ENCODE results near the gene AOX1.
A peak's percentile ranks its signal among the peaks of the same experiment; 100 is the strongest.
"Not testable (repeated sequence)": the region's sequence is repeated elsewhere in the genome, so short reads cannot be mapped to it uniquely, and the experiment has no call there.

AOX1 gene

GRCh38 chr2:200705305-200706041 is 119.7 kb downstream of the AOX1 start:
- no peak overlapping the region for H3K4me3 ChIP-seq (ENCODE audit: low read depth, low read length)
- TF ChIP-seq, protein P1, sequence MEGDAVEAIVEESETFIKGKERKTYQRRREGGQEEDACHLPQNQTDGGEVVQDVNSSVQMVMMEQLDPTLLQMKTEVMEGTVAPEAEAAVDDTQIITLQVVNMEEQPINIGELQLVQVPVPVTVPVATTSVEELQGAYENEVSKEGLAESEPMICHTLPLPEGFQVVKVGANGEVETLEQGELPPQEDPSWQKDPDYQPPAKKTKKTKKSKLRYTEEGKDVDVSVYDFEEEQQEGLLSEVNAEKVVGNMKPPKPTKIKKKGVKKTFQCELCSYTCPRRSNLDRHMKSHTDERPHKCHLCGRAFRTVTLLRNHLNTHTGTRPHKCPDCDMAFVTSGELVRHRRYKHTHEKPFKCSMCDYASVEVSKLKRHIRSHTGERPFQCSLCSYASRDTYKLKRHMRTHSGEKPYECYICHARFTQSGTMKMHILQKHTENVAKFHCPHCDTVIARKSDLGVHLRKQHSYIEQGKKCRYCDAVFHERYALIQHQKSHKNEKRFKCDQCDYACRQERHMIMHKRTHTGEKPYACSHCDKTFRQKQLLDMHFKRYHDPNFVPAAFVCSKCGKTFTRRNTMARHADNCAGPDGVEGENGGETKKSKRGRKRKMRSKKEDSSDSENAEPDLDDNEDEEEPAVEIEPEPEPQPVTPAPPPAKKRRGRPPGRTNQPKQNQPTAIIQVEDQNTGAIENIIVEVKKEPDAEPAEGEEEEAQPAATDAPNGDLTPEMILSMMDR (IDR thresholded peaks at IDR 0.05; ENCODE audit: insufficient read depth, low read length, missing control alignments), result peak; percentile 41
- POLR2A ChIA-PET, result no interaction called here
- no peak for DNase-seq (ENCODE audit: low read depth, low spot score)
- CTCF ChIA-PET, result interaction anchor here (0.8 to 16.4 kb wide), 34 partner anchors 7 to 736 kb away, joined by 3 to 323 read pairs (median 6); partner anchors contain the start of genes AOX1 and KCTD18

DNA sequence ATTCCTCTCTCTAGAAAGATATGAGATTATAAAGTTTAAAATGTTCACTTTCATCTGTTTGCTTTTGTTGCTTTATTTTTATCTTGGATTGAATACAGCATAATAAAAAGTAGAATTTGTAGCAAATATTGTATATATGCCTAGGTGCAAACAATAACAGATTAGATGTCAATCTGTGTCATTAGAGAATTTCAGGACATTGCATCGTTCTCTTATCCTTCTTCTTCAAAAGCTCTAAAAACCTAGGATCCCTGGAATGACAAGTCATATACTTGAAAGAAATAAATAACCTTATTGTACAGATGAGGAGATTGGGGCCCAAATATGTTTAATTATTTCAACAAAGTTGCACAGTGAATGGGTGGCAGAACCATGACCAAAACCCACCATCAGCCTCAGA is 123.1 kb downstream of the AOX1 start:
- CTCF ChIA-PET, result interaction anchor here (4.1 to 16.4 kb wide), 2 partner anchors 27 to 735 kb away, joined by 17 to 323 read pairs; no protein-coding TSS in a partner anchor
- no peak overlapping the region for H3K4me3 ChIP-seq (ENCODE audit: low read depth, low read length)
- POLR2A ChIA-PET, result interaction anchor here (0.7 kb wide), 1 partner anchor 156 kb away, joined by 3 read pairs; the partner anchor contains the start of gene CLK1
- TF ChIP-seq, protein P1 (IDR thresholded peaks at IDR 0.05; ENCODE audit: insufficient read depth, low read length, missing control alignments), result no peak
- no peak for DNase-seq (ENCODE audit: low read depth, low spot score)

- DNase-seq (ENCODE audit: low read depth, low spot score), result peak; percentile 82
- POLR2A ChIA-PET, result interaction anchor here (0.6 to 1.8 kb wide), 6 partner anchors 17 to 176 kb away, joined by 3 to 5 read pairs (median 3); partner anchors contain the start of genes BZW1, CLK1, NIF3L1 and PPIL3
- TF ChIP-seq, protein P1 (IDR thresholded peaks at IDR 0.05; ENCODE audit: insufficient read depth, low read length, missing control alignments), result peak; percentile 74
- H3K4me3 ChIP-seq (ENCODE audit: low read depth, low read length), result peak overlapping the region; percentile 54
- CTCF ChIA-PET, result interaction anchor here (0.6 to 16.4 kb wide), 44 partner anchors 9 to 740 kb away, joined by 3 to 323 read pairs (median 4); partner anchors contain the start of genes BZW1, CLK1, NIF3L1 and PPIL3
Measured at GRCh38 chr2:200713003-200713703, 127.3 kb downstream of the AOX1 start.

DNA sequence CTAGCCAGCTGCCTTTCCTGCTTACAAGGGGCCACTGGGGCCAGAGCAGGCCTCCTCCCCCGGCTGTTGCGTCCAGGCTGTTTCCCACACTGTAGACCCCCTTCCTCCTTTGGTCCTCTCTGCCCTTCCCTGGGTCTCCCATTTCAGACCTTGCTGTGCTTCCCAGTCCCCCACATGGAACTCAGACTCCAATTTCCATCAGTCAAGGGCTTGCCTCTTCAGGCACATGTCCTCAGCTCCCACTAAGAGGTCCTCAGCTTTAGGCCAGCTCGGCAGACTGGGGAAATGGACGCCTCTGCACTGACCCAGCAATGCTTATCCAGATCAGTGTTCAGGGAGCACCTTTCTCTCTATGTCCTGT is 127.9 kb downstream of the AOX1 start:
- DNase-seq (ENCODE audit: low read depth, low spot score), result no peak
- CTCF ChIA-PET, result interaction anchor here (0.6 to 16.4 kb wide), 34 partner anchors 8 to 740 kb away, joined by 3 to 323 read pairs (median 5); partner anchors contain the start of genes BZW1 and CLK1
- POLR2A ChIA-PET, result interaction anchor here (0.7 to 1.8 kb wide), 2 partner anchors 98 to 151 kb away, joined by 3 to 5 read pairs; partner anchors contain the start of genes BZW1 and CLK1
- TF ChIP-seq, protein P1 (IDR thresholded peaks at IDR 0.05; ENCODE audit: insufficient read depth, low read length, missing control alignments), result no peak
- H3K4me3 ChIP-seq (ENCODE audit: low read depth, low read length), result no peak overlapping the region

GRCh38 chr2:200715014-200715413 is 129.2 kb downstream of the AOX1 start:
- POLR2A ChIA-PET; DNase-seq (ENCODE audit: low read depth, low spot score); H3K4me3 ChIP-seq (ENCODE audit: low read depth, low read length): not testable (repeated sequence)
- CTCF ChIA-PET, result interaction anchor here (1.0 to 16.4 kb wide), 2 partner anchors 21 to 143 kb away, joined by 3 to 323 read pairs; no protein-coding TSS in a partner anchor

- TF ChIP-seq, protein P1 (IDR thresholded peaks at IDR 0.05; ENCODE audit: insufficient read depth, low read length, missing control alignments), result no peak
- H3K4me3 ChIP-seq (ENCODE audit: low read depth, low read length), result no peak overlapping the region
- no peak for DNase-seq (ENCODE audit: low read depth, low spot score)
- CTCF ChIA-PET, result interaction anchor here (0.8 to 2.0 kb wide), 2 partner anchors 19 to 140 kb away, joined by 3 to 9 read pairs; no protein-coding TSS in a partner anchor
- POLR2A ChIA-PET, result no interaction called here
Measured at GRCh38 chr2:200716386-200716785, 130.6 kb downstream of the AOX1 start.
